Activated T-cell treated with anti-CD3 and anti-CD28 coated beads for 4 hours (primary cell): ENCODE measurements around the gene DNASE1L1.
"Not testable (repeated sequence)": the region's sequence is repeated elsewhere in the genome, so short reads cannot be mapped to it uniquely, and the experiment has no call there.

Source experiments
- DNase-seq: peaks from one replicate; pipeline ENCODE4 v3.0.0-alpha.2; 2020

Gene DNASE1L1

DNA sequence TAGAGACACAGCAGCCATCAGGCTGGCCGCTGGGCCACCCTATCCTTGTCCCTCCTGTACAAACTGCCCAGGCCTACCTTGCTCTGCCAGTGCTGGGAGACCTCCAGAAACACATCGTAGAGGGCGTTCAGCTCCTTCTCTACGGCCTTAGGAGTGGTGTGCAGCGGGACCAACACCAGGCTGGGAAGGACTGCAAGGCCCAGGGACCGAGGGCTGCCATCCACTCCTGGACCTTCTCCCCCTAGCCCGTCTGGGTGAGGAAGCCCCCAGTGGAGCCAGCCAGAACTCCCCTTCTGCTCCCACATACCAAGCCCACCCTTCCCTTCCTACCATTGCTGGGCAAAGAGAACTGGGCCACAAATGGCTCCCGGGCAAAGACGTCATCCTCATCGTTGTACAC is 5.9 kb downstream of the DNASE1L1 start:
- no peak for DNase-seq

DNA sequence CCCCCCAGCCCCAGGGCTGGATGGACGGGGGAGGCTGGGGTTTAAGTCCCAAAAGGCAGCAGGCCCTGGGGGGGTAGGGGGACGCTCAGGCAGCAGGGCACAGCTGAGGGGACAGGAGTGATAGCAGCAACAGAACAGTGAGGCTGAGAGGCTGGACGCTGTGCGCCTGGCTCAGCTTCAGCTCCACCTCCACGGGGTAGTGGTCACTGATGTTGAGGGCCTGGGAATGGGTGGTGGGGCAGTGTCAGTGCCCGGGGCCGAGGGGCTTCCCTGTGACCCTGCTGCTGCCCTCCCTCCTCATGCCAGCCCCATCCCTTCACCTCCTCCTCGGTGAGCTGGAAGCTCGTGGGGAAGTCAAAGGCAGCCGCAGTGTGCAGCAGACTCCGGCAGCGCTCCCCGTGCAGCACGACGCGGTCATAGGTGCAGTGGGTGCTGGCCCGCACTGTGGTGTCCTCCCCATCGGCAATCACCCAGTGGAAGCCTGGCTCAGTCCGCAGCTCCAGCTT is 6.4 kb downstream of the DNASE1L1 start:
- DNase-seq = no peak

- DNase-seq = no peak
These were observed 7.0 kb downstream of the DNASE1L1 start for GRCh38 chrX:154401918-154402621.

- DNase-seq = no peak
These were observed 7.8 kb downstream of the DNASE1L1 start for GRCh38 chrX:154401045-154401799.

GRCh38 chrX:154400369-154400817 is 8.7 kb downstream of the DNASE1L1 start:
- not testable (repeated sequence) for DNase-seq

DNA sequence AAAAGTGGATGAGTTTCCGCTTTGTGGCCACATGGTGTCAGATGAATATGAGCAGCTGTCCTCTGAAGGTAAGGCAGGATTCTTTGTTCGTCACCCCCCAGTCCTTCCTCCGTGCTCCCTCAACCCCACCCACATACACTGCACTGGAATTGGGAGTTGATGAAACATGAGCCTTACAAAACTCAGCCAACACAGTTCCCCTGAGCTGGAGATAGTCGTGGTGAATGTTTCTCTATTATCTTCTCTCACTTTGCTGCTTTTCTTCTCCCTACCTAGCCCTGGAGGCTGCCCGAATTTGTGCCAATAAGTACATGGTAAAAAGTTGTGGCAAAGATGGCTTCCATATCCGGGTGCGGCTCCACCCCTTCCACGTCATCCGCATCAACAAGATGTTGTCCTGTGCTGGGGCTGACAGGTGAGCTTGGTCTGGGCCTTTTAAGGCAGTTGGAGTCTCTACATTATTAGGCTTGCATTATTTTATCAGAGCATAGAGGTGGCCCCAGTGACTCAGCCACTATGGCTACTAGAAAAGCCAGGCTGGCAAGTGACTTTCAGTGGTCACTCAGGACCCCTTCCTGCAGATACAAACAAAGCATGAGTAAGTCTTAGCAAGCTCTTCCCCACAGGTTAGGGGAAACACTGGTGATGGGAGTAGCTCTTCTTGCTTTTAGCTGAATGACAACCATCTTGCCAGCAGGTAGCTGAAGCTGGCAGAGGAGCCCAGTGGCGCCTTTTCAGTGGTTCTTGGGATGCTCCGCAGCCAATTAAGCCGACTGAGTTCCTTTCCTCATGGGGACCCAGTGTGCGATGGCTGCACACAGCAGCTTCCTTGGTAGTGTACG is 9.3 kb downstream of the DNASE1L1 start:
- DNase-seq = no peak

- DNase-seq = peak; percentile 71
These were observed 10.2 kb downstream of the DNASE1L1 start for GRCh38 chrX:154398668-154399526.

DNA sequence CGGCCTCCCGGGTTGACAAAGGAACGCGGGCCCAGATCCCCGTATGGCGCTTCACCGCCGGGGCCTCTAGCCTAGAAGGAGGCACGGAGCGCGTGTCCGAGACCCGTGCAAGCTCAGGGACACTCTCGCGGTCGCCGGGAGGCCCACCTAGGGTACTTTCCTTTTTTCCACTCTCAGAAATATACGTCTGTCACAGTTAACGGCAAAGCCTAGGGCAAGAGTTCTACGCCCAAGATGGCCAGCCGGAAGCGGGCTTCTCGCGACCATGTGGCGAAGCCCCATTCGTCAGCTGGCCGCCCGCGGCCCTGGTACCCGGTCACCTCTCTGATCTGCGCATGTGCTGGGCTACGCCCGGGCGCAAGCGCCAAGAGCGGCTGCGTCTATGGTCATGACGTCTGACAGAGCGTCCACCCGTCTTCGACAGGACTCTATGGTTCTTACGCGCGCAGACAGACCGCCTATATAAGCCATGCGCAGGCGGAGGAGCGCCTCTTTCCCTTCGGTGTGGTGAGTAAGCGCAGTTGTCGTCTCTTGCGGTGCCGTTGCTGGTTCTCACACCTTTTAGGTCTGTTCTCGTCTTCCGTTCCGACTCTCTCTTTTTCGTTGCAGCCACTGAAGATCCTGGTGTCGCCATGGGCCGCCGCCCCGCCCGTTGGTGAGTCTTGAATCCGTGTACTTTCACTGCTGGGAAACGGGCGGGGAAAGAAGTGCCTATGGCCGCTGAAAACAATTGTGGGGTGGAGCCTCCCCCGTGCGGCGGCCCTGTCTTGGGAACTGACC is 11.0 kb downstream of the DNASE1L1 start, which contains the start of gene RPL10:
Gene RPL10 (plus strand): TSS at position 490 of the 780 bp plus-strand sequence. CDS start 143 bp downstream, at position 633.
- DNase-seq = peak; percentile 75

- DNase-seq = peak; percentile 43
These were observed 11.8 kb downstream of the DNASE1L1 start for GRCh38 chrX:154396973-154397887.

DNA sequence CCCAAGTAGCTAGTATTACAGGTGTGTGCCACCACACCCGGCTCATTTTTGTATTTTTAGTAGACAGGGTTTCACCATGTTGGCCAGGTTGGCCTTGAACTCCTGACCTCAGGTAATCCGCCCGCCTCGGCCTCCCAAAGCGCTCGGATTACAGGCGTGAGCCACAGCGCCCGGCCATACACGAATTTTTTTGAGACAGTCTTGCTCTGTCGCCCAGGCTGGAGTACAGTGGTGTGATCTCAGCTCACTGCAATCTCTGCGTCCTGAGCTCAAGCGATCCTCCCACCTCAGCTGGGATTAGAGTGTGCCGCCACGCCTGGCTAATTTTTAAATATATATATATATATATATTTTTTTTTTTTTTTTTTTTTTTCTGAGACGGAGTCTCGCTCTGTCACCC is 12.7 kb downstream of the DNASE1L1 start:
- not testable (repeated sequence) for DNase-seq

DNA sequence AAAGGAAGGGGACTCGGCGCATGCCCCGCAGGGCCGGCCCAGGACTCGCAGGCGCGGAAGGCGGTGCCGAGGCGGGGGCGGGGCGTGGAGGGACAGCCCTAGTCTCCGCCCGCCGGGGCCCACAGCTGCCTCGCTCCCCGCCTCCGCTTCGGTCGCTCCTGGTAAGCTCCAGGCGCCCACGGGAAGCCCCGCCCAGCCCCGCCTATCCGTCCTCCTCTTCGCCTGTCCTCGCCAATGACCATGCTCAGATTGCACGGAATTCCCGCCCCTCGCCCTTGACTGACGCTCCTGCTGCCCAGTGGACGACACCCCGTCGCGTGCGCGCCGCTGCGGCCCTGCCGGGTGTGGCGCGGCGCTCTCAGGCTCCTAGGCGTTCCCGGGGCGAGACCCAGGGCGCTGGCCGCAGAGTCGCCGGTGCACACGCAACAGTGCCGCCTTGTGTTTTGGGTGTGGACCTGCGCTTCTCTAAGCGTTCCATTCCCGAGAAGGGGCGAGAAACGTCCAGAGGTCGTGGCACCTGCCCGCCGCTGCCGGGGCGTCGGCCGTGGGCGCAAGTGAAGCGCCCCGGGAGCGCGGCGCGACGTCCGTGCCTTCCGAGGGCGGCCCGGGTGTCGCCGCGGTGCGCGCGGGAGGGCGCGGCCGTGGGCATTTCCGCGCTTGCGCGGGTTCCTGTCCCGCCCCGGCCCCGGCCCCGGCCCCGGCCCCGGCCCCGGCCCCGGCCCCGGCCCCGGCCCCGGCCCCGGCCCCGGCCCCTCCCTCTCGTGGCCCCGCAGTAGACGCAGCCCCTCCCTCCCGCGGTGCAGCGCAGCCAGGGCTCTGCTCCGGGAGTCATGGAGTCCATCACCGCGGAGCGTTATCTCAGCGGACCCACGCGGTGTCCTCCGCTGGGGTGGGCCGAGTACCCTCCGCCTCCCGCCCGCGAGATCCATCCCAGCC is 19.0 kb downstream of the DNASE1L1 start:
- DNase-seq = not testable (repeated sequence)

DNA sequence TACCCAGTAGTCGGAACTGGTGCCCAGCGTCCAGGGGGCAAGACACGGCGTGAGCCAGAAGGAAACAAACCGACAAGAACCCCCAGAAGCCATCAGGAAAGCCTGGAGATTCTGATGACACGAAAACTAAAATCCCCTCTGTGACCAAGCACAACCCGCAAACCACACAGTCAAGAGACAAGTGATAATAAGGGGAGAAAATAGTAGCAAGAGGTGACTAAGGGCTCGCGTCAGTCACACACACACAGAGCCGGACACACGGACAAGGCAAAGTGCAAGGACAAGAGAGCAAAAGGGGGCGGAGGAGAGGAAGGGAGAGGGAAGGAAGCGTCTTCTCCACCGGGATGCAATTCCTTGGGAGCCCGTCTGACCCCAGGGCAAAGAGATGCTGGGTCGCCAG is 20.4 kb downstream of the DNASE1L1 start:
- DNase-seq = not testable (repeated sequence)

DNA sequence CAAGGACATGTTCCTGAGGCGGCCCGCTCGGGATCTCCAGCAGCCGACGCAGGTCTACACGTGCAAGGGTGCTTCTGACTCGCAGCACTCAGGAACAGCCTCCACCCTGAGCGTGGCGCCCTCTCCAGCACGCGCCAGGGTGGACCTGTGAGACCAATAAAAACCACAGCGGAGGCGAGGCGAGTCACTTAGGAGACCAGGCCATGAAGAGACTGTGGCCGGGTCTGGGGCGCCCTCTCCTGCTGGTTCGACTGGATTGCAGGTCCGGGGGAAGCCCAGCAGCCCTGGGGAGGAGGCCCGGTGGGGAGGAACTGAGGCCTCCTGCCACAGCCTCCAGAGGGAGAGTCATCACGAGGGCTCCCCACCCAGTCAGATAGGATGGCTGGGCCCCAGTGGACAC is 21.0 kb downstream of the DNASE1L1 start:
- not testable (repeated sequence) for DNase-seq

- DNase-seq = no peak
These were observed 24.7 kb downstream of the DNASE1L1 start for GRCh38 chrX:154384284-154384892.

GRCh38 chrX:154383359-154384283 is 25.4 kb downstream of the DNASE1L1 start:
- no peak for DNase-seq

- no peak for DNase-seq
These were observed 26.5 kb downstream of the DNASE1L1 start for GRCh38 chrX:154382483-154383069.

DNA sequence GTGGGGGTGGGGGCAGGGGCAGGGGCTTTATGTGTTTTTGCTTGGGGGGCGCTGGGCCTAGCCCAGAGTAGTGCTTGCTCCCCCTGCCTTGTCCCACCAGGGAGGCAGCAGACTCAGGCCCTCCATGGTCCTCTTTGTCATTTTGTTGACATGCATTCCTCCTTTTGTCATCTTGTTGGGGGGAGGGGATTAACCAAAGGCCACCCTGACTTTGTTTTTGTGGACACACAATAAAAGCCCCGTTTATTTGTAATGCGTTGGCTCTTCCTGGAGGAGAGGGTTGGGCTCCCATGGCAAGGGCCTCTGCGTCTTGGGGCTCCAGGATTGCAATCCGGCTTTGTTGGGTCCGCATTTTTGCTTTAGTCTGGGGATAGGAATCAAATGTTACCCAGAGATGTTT is 27.8 kb downstream of the DNASE1L1 start:
- DNase-seq = no peak
